ENCODE measurements around the gene TMEM14C. TPM values are rescaled to one million over a fixed set of nuclear protein-coding genes. Genes with fewer than 3 reads are reported as not detected.
"Not testable (repeated sequence)": the region's sequence is repeated elsewhere in the genome, so short reads cannot be mapped to it uniquely, and the experiment has no call there.

The TMEM14C gene
- total RNA-seq, 3 donors from 2014 or later = 124 to 159 (median 134) TPM

GRCh38 chr6:10730254-10730653 lies 7.4 kb downstream of the TMEM14C start:
- Histone ChIP-seq H3K27me3 (no peaks in the 10 kb centered on the region), H3K9me3 (no peaks in the 10 kb centered on the region), H3K27ac (no peak overlapping the region), H3K4me1 (peaks cover 0 to 9% of the 10 kb centered on the region in 2 donors), H3K4me3 (no peak overlapping the region), H3K36me3 (no peaks in the 10 kb centered on the region)
- no peak for DNase-seq (ENCODE audit: low spot score in 2 of 2)
- TF ChIP-seq CTCF (IDR thresholded peaks at IDR 0.05) (no peak), POLR2AphosphoS5 (IDR thresholded peaks at IDR 0.05) (no peak), POLR2A (IDR thresholded peaks at IDR 0.05) (no peak)
- intact Hi-C loops (cut with DNase I; ENCODE audit: low total_unique reads) = no loop called here

- Histone ChIP-seq H3K4me1 (no peaks in the 10 kb centered on the region), H3K9me3 (no peaks in the 10 kb centered on the region), H3K27ac (no peak overlapping the region), H3K4me3 (no peak overlapping the region), H3K36me3 (no peaks in the 10 kb centered on the region), H3K27me3 (no peaks in the 10 kb centered on the region)
- no peak for TF ChIP-seq POLR2A (IDR thresholded peaks at IDR 0.05)
- TF ChIP-seq POLR2AphosphoS5 (IDR thresholded peaks at IDR 0.05) = no peak
- TF ChIP-seq CTCF (IDR thresholded peaks at IDR 0.05) = no peak
- DNase-seq (ENCODE audit: low spot score in 2 of 2) = no peak
- intact Hi-C loops (cut with DNase I; ENCODE audit: low total_unique reads) = no loop called here
Observed at GRCh38 chr6:10733151-10733715, 10.4 kb downstream of the TMEM14C start.

GRCh38 chr6:10733863-10734262 lies 11.0 kb downstream of the TMEM14C start:
- Histone ChIP-seq H3K4me1 (no peaks in the 10 kb centered on the region), H3K27ac (no peak overlapping the region), H3K9me3 (no peaks in the 10 kb centered on the region), H3K36me3 (no peaks in the 10 kb centered on the region), H3K4me3 (no peak overlapping the region), H3K27me3 (no peaks in the 10 kb centered on the region)
- no peak for DNase-seq (ENCODE audit: low spot score in 2 of 2)
- intact Hi-C loops (cut with DNase I; ENCODE audit: low total_unique reads) = no loop called here
- TF ChIP-seq CTCF (IDR thresholded peaks at IDR 0.05) = no peak
- TF ChIP-seq POLR2A (IDR thresholded peaks at IDR 0.05) = no peak
- no peak for TF ChIP-seq POLR2AphosphoS5 (IDR thresholded peaks at IDR 0.05)

- H3K9me3 ChIP-seq = no peaks in the 10 kb centered on the region
- H3K27me3 ChIP-seq = no peaks in the 10 kb centered on the region
- H3K27ac ChIP-seq = no peak overlapping the region
- H3K36me3 ChIP-seq = no peaks in the 10 kb centered on the region
- H3K4me3 ChIP-seq = no peak overlapping the region
- no peak for DNase-seq (ENCODE audit: low spot score in 2 of 2)
- H3K4me1 ChIP-seq = no peaks in the 10 kb centered on the region
- intact Hi-C loops (cut with DNase I; ENCODE audit: low total_unique reads) = no loop called here
- no peak for TF ChIP-seq POLR2AphosphoS5 (IDR thresholded peaks at IDR 0.05)
- no peak for TF ChIP-seq POLR2A (IDR thresholded peaks at IDR 0.05)
- no peak for TF ChIP-seq CTCF (IDR thresholded peaks at IDR 0.05)
Observed at GRCh38 chr6:10736731-10737130, 13.9 kb downstream of the TMEM14C start.

- Histone ChIP-seq H3K9me3 (no peaks in the 10 kb centered on the region), H3K27ac (no peak overlapping the region), H3K4me3 (no peak overlapping the region), H3K27me3 (no peaks in the 10 kb centered on the region), H3K4me1 (no peaks in the 10 kb centered on the region), H3K36me3 (no peaks in the 10 kb centered on the region)
- no peak for DNase-seq (ENCODE audit: low spot score in 2 of 2)
- intact Hi-C loops (cut with DNase I; ENCODE audit: low total_unique reads) = no loop called here
- TF ChIP-seq POLR2AphosphoS5 (IDR thresholded peaks at IDR 0.05) = no peak
- no peak for TF ChIP-seq CTCF (IDR thresholded peaks at IDR 0.05)
- TF ChIP-seq POLR2A (IDR thresholded peaks at IDR 0.05) = no peak
Observed at GRCh38 chr6:10740061-10740460, 17.2 kb downstream of the TMEM14C start.

- H3K27ac ChIP-seq; H3K36me3 ChIP-seq; intact Hi-C loops (cut with DNase I; ENCODE audit: low total_unique reads); H3K9me3 ChIP-seq; DNase-seq (ENCODE audit: low spot score in 2 of 2); H3K4me3 ChIP-seq; H3K4me1 ChIP-seq; H3K27me3 ChIP-seq: not testable (repeated sequence)
Observed at GRCh38 chr6:10741643-10742042, 18.8 kb downstream of the TMEM14C start.

Measured in breast epithelium (tissue), 4 donors.